H1 (cell line): ENCODE data around the gene TGFBR2. TPM values are rescaled to one million over a fixed set of nuclear protein-coding genes. Genes with fewer than 3 reads are reported as not detected.

Experiments
- CTCF ChIA-PET: fragments of 300-600 bp; sonication (Branson Sonifier 250); formaldehyde crosslinking; loops from one replicate; lab custom pipeline; 2021; ENCODE audit not compliant: partially characterized antibody; lab: Charles Lee
- POLR2A ChIA-PET: fragments of 300-600 bp; sonication (Branson Sonifier 250); formaldehyde crosslinking; loops from one replicate; lab custom pipeline; 2021; ENCODE audit warnings: inconsistent platforms; ENCODE audit not compliant: partially characterized antibody; lab: Charles Lee
- DNase-seq, 2 experiments: peaks; one replicate each; pipeline versions ENCODE4 v3.0.0 to v3.0.0-alpha.2; 2010 to 2022; ENCODE audit warnings: low spot score in 2 of 2, low read depth in 1 of 2, mixed read lengths in 1 of 2
- FAIRE-seq: peaks from 2 replicates; lab custom pipeline; 2011; peaks lifted over from hg19 to GRCh38; lab: Jason Lieb, UNC
- H2AFZ ChIP-seq: 2 replicates; pipeline ENCODE4 v1.8.1; 2012; ENCODE audit warnings: low read length, inconsistent platforms
- H2AK5ac ChIP-seq: 2 replicates; pipeline ENCODE4 v1.6.1; 2013; ENCODE audit warnings: low read depth, low read length
- H2BK120ac ChIP-seq: replicated peaks from 2 replicates; pipeline ENCODE3; 2013; ENCODE audit warnings: low read depth, low read length, inconsistent platforms
- H2BK12ac ChIP-seq: 2 replicates; pipeline ENCODE4 v1.6.1; 2013; ENCODE audit warnings: low read depth, low read length
- H2BK15ac ChIP-seq: 2 replicates; pipeline ENCODE4 v1.6.1; 2013; ENCODE audit warnings: low read length
- H2BK20ac ChIP-seq: 2 replicates; pipeline ENCODE4 v1.6.1; 2013; ENCODE audit warnings: low read length
- H2BK5ac ChIP-seq: 2 replicates; pipeline ENCODE4 v1.6.1; 2013; ENCODE audit warnings: low read depth, low read length
- H3K14ac ChIP-seq: 2 replicates; pipeline ENCODE4 v1.6.1; 2013; ENCODE audit warnings: inconsistent platforms; ENCODE audit not compliant: insufficient read length
- H3K18ac ChIP-seq: 2 replicates; pipeline ENCODE4 v1.6.1; 2013; ENCODE audit warnings: low read length; ENCODE audit errors: extremely low read depth
- H3K23ac ChIP-seq: 2 replicates; pipeline ENCODE4 v1.6.1; 2013; ENCODE audit warnings: inconsistent platforms; ENCODE audit not compliant: insufficient read length
- H3K23me2 ChIP-seq: 2 replicates; pipeline ENCODE4 v1.6.1; 2013; ENCODE audit warnings: low read depth, low read length
- H3K27ac ChIP-seq: 2 replicates; pipeline ENCODE4 v1.6.1; 2011; ENCODE audit warnings: low read depth, low read length, inconsistent platforms
- H3K27me3 ChIP-seq, 4 experiments: replicated peaks in 1 of 4; 1 replicate in 1 of 4; 2 replicates in 3 of 4; pipeline versions ENCODE4 v1.6.1 to v1.8.1; 2011 to 2013; ENCODE audit warnings: low read length in 3 of 4, mild to moderate bottlenecking in 3 of 4, inconsistent platforms in 2 of 4, mixed read lengths in 2 of 4, moderate library complexity in 1 of 4; ENCODE audit not compliant: control insufficient read depth in 3 of 4, insufficient read depth in 3 of 4; ENCODE audit errors: extremely low read depth in 1 of 4
- H3K36me3 ChIP-seq, 4 experiments: 2 replicates each; pipeline versions ENCODE4 v1.6.1 to v1.8.1; 2011 to 2013; ENCODE audit warnings: mild to moderate bottlenecking in 4 of 4, low read length in 3 of 4, moderate library complexity in 2 of 4, control low read depth in 1 of 4, inconsistent platforms in 1 of 4; ENCODE audit not compliant: insufficient read depth in 4 of 4, control insufficient read depth in 2 of 4
- H3K4ac ChIP-seq: replicated peaks from 2 replicates; pipeline ENCODE3; 2013; ENCODE audit warnings: low read length, low read depth, mixed read lengths, inconsistent platforms; ENCODE audit not compliant: insufficient read length
- H3K4me1 ChIP-seq, 4 experiments: replicated peaks in 1 of 4; 1 replicate in 1 of 4; 2 replicates in 3 of 4; pipeline versions ENCODE4 v1.6.1 to v1.8.1; 2011 to 2013; ENCODE audit warnings: low read length in 3 of 4, inconsistent platforms in 2 of 4, mixed read lengths in 1 of 4; ENCODE audit not compliant: insufficient read depth in 4 of 4, control insufficient read depth in 3 of 4
- H3K4me2 ChIP-seq, 2 experiments: 2 replicates each; pipeline versions ENCODE4 v1.6.1 to v1.8.1; 2011 to 2013; ENCODE audit warnings: low read depth in 2 of 2, low read length in 2 of 2, control low read depth in 1 of 2, inconsistent platforms in 1 of 2, mild to moderate bottlenecking in 1 of 2; ENCODE audit not compliant: insufficient read depth in 1 of 2
- H3K4me3 ChIP-seq, 4 experiments: fragments of 200-600, 300-600 bp in 1 of 4; sonication (generic), shearing (Covaris generic), sonication (Bioruptor Twin) in 1 of 4; 2 replicates each; pipeline versions ENCODE4 v1.5.1 to v1.8.1; 2011 to 2016; ENCODE audit warnings: low read length in 4 of 4, low read depth in 3 of 4, control low read depth in 2 of 4, inconsistent platforms in 2 of 4, mild to moderate bottlenecking in 2 of 4, mixed read lengths in 1 of 4, moderate library complexity in 1 of 4; ENCODE audit not compliant: insufficient read depth in 2 of 4; ENCODE audit errors: extremely low read depth in 1 of 4
- H3K56ac ChIP-seq: replicated peaks from 2 replicates; pipeline ENCODE3; 2013; ENCODE audit warnings: low read depth, mild to moderate bottlenecking, mixed read lengths, low read length, inconsistent platforms; ENCODE audit not compliant: insufficient read length
- H3K79me1 ChIP-seq: 2 replicates; pipeline ENCODE4 v1.6.1; 2013; ENCODE audit warnings: low read depth, low read length, control low read depth
- H3K79me2 ChIP-seq, 2 experiments: 2 replicates each; pipeline versions ENCODE4 v1.6.1 to v1.8.1; 2012 to 2013; ENCODE audit warnings: low read length in 2 of 2, mild to moderate bottlenecking in 2 of 2, inconsistent platforms in 1 of 2; ENCODE audit not compliant: insufficient read depth in 2 of 2, control insufficient read depth in 1 of 2
- H3K9ac ChIP-seq, 4 experiments: replicated peaks in 1 of 4; 1 replicate in 1 of 4; 2 replicates in 3 of 4; pipeline versions ENCODE4 v1.6.1 to v1.8.1; 2011 to 2013; ENCODE audit warnings: low read depth in 3 of 4, low read length in 3 of 4, control low read depth in 2 of 4, mild to moderate bottlenecking in 2 of 4, moderate library complexity in 2 of 4, inconsistent platforms in 1 of 4; ENCODE audit errors: extremely low read depth in 1 of 4
- H3K9me3 ChIP-seq, 2 experiments: 2 replicates each; pipeline versions ENCODE4 v1.6.1 to v1.8.1; 2012 to 2013; ENCODE audit warnings: mild to moderate bottlenecking in 2 of 2, moderate library complexity in 2 of 2, control low read depth in 1 of 2, inconsistent platforms in 1 of 2, low read depth in 1 of 2, low read length in 1 of 2, mixed read lengths in 1 of 2; ENCODE audit not compliant: insufficient read depth in 2 of 2
- H4K20me1 ChIP-seq, 2 experiments: replicated peaks in 1 of 2; 2 replicates each; pipeline versions ENCODE3 to v1.8.1; 2011 to 2013; ENCODE audit warnings: inconsistent platforms in 2 of 2, low read length in 2 of 2, mild to moderate bottlenecking in 1 of 2; ENCODE audit not compliant: insufficient read depth in 2 of 2, control insufficient read depth in 1 of 2
- H4K5ac ChIP-seq: 2 replicates; pipeline ENCODE4 v1.6.1; 2013; ENCODE audit warnings: low read length, low read depth, mixed read lengths, inconsistent platforms; ENCODE audit not compliant: insufficient read length
- H4K8ac ChIP-seq: 2 replicates; pipeline ENCODE4 v1.8.0; 2013; ENCODE audit warnings: mild to moderate bottlenecking, moderate library complexity, low read length, inconsistent platforms; ENCODE audit not compliant: insufficient read depth; ENCODE audit errors: extremely low read depth
- H4K91ac ChIP-seq: replicated peaks from 2 replicates; pipeline ENCODE3; 2013; ENCODE audit warnings: low read length, mixed read lengths, inconsistent platforms; ENCODE audit not compliant: insufficient read length
- GABPA ChIP-seq: IDR thresholded peaks from 2 replicates; pipeline ENCODE4 v1.6.1; 2011; ENCODE audit warnings: mild to moderate bottlenecking, low read length, moderate library complexity, borderline replicate concordance; ENCODE audit not compliant: insufficient read depth
- WGBS, 2 experiments: shearing (Covaris generic) in 1 of 2; methylation state at CpG; one replicate each; pipeline versions ENCODE4 v1.1.6 to v1.1.7; 2013 to 2015; ENCODE audit warnings: low lambda C conversion rate in 2 of 2, mixed read lengths in 2 of 2, inconsistent platforms in 1 of 2, low coverage in 1 of 2, missing lambda C conversion rate in 1 of 2; ENCODE audit not compliant: insufficient replicate concordance in 2 of 2, insufficient coverage in 1 of 2, insufficient read length in 1 of 2; ENCODE audit errors: extremely low coverage in 1 of 2, missing lambda C conversion rate in 1 of 2; 5-methylcytosine and 5-hydroxymethylcytosine counted together
- polyA plus RNA-seq, 7 experiments: library from polyadenylated mRNA; depleted of rRNA in 3 of 7; stranded (reverse) in 5 of 7; unstranded in 2 of 7; fragments of >200 nt in 5 of 7; fragments of 200-250 nt in 2 of 7; gene quantifications; 1 replicate in 5 of 7; 2 replicates in 1 of 7; 4 replicates in 1 of 7; pipeline versions ENCODE4 v1.2.1 to v1.2.3, GENCODE V29; 2011 to 2013; ENCODE audit warnings: missing spikeins in 2 of 7, mixed read lengths in 2 of 7
- total RNA-seq: library from RNA; stranded (reverse); fragmentation: NEBNext Ultra II Directional; extraction: Animal tissue kit (Norgen Biotek cat#: 25700); gene quantifications from 2 replicates; pipeline ENCODE4 v1.2.1, GENCODE V29; 2021

Gene TGFBR2
- total and polyA plus RNA-seq, 2 of the 8 experiments (the other 6 are each of a cell fraction or from before 2014, with no cell fraction given) = 4.2 to 7.4 TPM

DNA sequence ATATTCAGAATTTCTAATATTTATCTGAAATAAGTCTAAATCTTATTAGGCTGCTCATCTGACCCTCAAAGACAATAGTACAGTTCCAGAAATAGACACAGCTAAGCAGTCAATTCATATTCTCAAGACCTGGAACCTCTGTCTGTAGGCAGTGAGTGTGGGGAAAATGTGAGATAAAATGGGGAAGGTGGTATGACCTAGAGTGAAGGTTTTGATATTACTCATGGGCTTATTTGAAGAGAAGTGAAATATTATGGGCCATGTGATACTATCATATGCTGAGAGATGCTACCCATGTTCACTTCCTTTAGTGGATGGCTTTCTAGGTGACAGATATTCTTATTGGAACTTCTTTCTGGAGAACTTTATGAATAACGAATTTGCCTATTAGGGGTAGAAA, 33.5 kb downstream of the TGFBR2 start:
- no peak overlapping the region for H3K4ac ChIP-seq
- no peak overlapping the region for H3K14ac ChIP-seq
- no peaks in the 10 kb centered on the region; the same call in 1 of the 2 replicates for H3K79me1 ChIP-seq
- H2AK5ac ChIP-seq = no peak overlapping the region
- DNase-seq = no peak
- no peak for TF ChIP-seq GABPA
- no peak overlapping the region for H2BK12ac ChIP-seq
- H4K20me1 ChIP-seq = no peaks in the 10 kb centered on the region
- no peak overlapping the region for H3K56ac ChIP-seq
- H3K9ac ChIP-seq = no peak overlapping the region
- no peak overlapping the region for H3K4me2 ChIP-seq
- H2BK15ac ChIP-seq = no peak overlapping the region
- no peaks in the 10 kb centered on the region; the same call in 1 of the 2 replicates for H3K23me2 ChIP-seq
- ChIA-PET POLR2A (no interaction called here), CTCF (no interaction called here)
- no peak overlapping the region for H2AFZ ChIP-seq
- no peak overlapping the region for H2BK5ac ChIP-seq
- H4K5ac ChIP-seq = no peak overlapping the region
- no peak overlapping the region for H4K91ac ChIP-seq
- H2BK120ac ChIP-seq = no peak overlapping the region
- H4K8ac ChIP-seq = no peak overlapping the region
- no peak overlapping the region for H2BK20ac ChIP-seq
- no peaks in the 10 kb centered on the region for H3K27me3 ChIP-seq
- no peak overlapping the region for H3K4me3 ChIP-seq
- peaks cover 0 to 3% (median 0%) of the 10 kb centered on the region in 4 experiments; a peak in 2 of 7 replicates for H3K4me1 ChIP-seq
- no peak for FAIRE-seq
- H3K18ac ChIP-seq = no peak overlapping the region
- peaks cover 0 to 62% of the 10 kb centered on the region in 2 experiments for H3K79me2 ChIP-seq
- WGBS, 2 experiments = 90% methylated on average over 1 of the region's 1 CpG; no CpG with 5 or more reads in 1 of the 2 experiments
- no peaks in the 10 kb centered on the region for H3K9me3 ChIP-seq
- no peak overlapping the region for H3K23ac ChIP-seq
- 0 out of 8 replicates have a peak, but pooled peaks cover 0 to under 1% (median 0%) of the 10 kb centered on the region in 4 experiments for H3K36me3 ChIP-seq
- no peak overlapping the region for H3K27ac ChIP-seq
